GM23338 (cell line): ENCODE results near the gene EXOSC3.

Experiments
- CTCF ChIP-seq, 2 experiments: fragments of 200-600 bp in 1 of 2; sonication (generic) in 1 of 2; conservative IDR thresholded peaks; 2 replicates each; pipeline versions ENCODE4 v1.5.1 to v1.6.1; 2016 to 2017; ENCODE audit warnings: antibody characterized with exemption in 2 of 2, low read depth in 2 of 2, mild to moderate bottlenecking in 2 of 2, moderate library complexity in 1 of 2
- EZH2phosphoT487 ChIP-seq: fragments of 200-600 bp; sonication (generic); IDR thresholded peaks from one replicate; pipeline ENCODE4 v1.8.1; 2018; ENCODE audit warnings: antibody characterized with exemption; ENCODE audit not compliant: unreplicated experiment
- POLR2AphosphoS5 ChIP-seq: IDR thresholded peaks from 2 replicates; pipeline ENCODE4 v1.6.1; 2016; ENCODE audit warnings: antibody characterized with exemption, low read depth
- TF ChIP-seq, protein P1 (sequence below): IDR thresholded peaks from 2 replicates; pipeline ENCODE4 v1.6.1; 2016; ENCODE audit warnings: antibody characterized with exemption

DNA sequence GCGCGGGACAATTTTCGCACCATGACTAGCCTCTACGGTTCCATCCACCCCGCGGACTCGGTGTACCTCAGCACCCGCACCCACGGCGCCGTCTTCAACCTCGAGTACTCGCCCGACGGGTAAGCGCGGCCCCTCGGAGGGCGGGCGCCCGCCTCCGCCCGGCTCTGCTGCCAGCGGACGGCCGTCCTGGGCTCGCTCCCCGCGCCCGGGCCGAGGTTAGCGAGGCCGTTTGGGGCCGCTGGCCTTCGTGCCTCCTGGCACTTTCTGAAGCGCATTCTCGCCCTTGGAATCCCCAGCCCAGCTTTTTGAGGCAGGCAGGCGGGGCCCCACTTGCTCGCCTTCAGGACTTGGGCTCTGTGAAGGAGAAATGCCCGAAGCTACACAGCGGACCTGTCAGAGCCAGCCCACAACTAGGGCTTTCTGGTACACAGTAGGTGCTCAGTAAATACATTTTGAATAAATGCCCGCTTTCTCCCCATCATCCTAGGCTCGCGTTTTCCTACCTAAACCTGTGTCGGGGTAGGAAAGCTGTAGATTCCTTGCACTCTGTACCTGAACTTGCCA is 16.5 kb upstream of the EXOSC3 start:
- TF ChIP-seq, protein P1, sequence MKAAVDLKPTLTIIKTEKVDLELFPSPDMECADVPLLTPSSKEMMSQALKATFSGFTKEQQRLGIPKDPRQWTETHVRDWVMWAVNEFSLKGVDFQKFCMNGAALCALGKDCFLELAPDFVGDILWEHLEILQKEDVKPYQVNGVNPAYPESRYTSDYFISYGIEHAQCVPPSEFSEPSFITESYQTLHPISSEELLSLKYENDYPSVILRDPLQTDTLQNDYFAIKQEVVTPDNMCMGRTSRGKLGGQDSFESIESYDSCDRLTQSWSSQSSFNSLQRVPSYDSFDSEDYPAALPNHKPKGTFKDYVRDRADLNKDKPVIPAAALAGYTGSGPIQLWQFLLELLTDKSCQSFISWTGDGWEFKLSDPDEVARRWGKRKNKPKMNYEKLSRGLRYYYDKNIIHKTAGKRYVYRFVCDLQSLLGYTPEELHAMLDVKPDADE = no peak
- no peak for TF ChIP-seq CTCF (conservative IDR thresholded peaks at IDR 0.05; ENCODE audit: low read depth in 2 of 2)
- TF ChIP-seq POLR2AphosphoS5 = no peak
- no peak for TF ChIP-seq EZH2phosphoT487
